Suppressor macrophage (primary cell): ENCODE results near the gene ANXA2R.
"Not testable (repeated sequence)": the region's sequence is repeated elsewhere in the genome, so short reads cannot be mapped to it uniquely, and the experiment has no call there.

Experiments
- DNase-seq, 4 experiments: peaks; one replicate each; pipeline ENCODE4 v3.0.0-alpha.2; 2020 to 2022

ANXA2R gene

GRCh38 chr5:43033841-43034590, 6.1 kb downstream of the ANXA2R start:
- no peak for DNase-seq

GRCh38 chr5:43027054-43027785, 12.9 kb downstream of the ANXA2R start:
- DNase-seq: no peak

GRCh38 chr5:43025184-43025950, 14.8 kb downstream of the ANXA2R start:
- DNase-seq: not testable (repeated sequence)

GRCh38 chr5:43024217-43024616, 15.9 kb downstream of the ANXA2R start:
- no peak for DNase-seq

GRCh38 chr5:43021151-43021550, 19.0 kb downstream of the ANXA2R start:
- DNase-seq: no peak

- DNase-seq: peak in 1 of 4 experiments; percentile 66
These were observed 19.7 kb downstream of the ANXA2R start for GRCh38 chr5:43020399-43020746.

- DNase-seq: peak; percentile 87 to 91 (median 90)
These were observed 20.3 kb downstream of the ANXA2R start for GRCh38 chr5:43019614-43020398.

GRCh38 chr5:43019291-43019613, 20.9 kb downstream of the ANXA2R start:
- no peak for DNase-seq

- peak; percentile 44 to 63 (median 57) for DNase-seq
These were observed 22.7 kb downstream of the ANXA2R start for GRCh38 chr5:43017428-43017815.

- no peak for DNase-seq
These were observed 23.8 kb downstream of the ANXA2R start for GRCh38 chr5:43016217-43016779.

- no peak for DNase-seq
These were observed 25.6 kb downstream of the ANXA2R start for GRCh38 chr5:43014522-43014921.

- DNase-seq: peak; percentile 53 to 70 (median 60)
These were observed 29.2 kb downstream of the ANXA2R start for GRCh38 chr5:43010935-43011315.

GRCh38 chr5:43008363-43009153, 31.6 kb downstream of the ANXA2R start:
- peak; percentile 95 for DNase-seq

GRCh38 chr5:43007911-43008362, 32.2 kb downstream of the ANXA2R start:
- peak; percentile 91 to 94 (median 92) for DNase-seq

GRCh38 chr5:43007246-43007910, 32.7 kb downstream of the ANXA2R start:
- DNase-seq: peak; percentile 94 to 97 (median 94)

GRCh38 chr5:43006424-43007202, 33.5 kb downstream of the ANXA2R start:
- no peak for DNase-seq

GRCh38 chr5:43005031-43005430, 35.1 kb downstream of the ANXA2R start:
- DNase-seq: peak in 2 of 4 experiments; percentile 26 to 39

- no peak for DNase-seq
These were observed 38.4 kb downstream of the ANXA2R start for GRCh38 chr5:43001748-43002147.

GRCh38 chr5:43000914-43001313, 39.2 kb downstream of the ANXA2R start:
- DNase-seq: no peak
